DOHH2 (cell line): ENCODE measurements around the gene SLC25A10.

Experiments used
- EZH2phosphoT487 ChIP-seq: fragments of 200-600 bp; sonication (generic); IDR thresholded peaks from 2 replicates; pipeline ENCODE4 v1.6.1; 2017; ENCODE audit warnings: borderline replicate concordance, mild to moderate bottlenecking, antibody characterized with exemption, low read length, moderate library complexity, mixed read lengths
- TF ChIP-seq, protein P1 (sequence below): fragments of 200-600 bp; sonication (generic); IDR thresholded peaks from one replicate; pipeline ENCODE4 v1.5.1; 2014; ENCODE audit warnings: antibody characterized with exemption, mild to moderate bottlenecking, low read depth, low read length; ENCODE audit not compliant: poor library complexity, severe bottlenecking

DNA sequence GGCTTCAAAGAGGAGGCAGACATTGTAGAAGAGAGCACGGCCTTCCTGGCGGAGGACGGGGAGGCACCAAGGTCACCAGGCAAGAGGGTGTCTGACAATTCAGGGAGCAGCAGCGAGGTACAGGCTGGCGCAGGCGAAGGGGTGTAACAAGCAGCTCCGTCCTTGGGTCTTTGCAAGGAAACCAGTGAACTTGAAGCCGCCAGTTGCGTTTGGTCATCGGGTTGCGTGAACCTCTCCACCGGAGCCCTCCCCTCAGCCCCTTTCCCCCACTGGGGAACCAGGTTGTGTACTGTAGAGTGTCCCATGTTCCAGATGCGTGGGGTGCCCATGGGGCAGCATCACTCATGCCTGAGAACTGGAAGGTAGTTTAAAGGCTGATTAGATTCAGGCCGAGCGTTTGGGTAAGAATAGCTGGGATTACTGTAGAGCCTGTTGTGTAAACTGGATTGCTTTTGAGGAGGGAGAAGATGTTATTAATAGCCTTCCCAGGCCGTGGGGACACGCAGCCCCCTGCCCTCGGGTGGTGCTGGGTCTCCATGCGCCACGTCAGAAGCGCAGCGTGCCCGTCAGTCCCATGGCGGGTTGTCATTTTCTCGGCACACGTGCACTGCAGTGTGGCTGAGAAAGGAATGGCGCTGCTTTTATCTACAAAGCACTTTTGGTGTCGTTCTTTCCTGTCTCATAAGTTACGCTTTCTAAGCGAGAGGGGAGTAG lies 6.4 kb upstream of the SLC25A10 start:
- TF ChIP-seq, protein P1, sequence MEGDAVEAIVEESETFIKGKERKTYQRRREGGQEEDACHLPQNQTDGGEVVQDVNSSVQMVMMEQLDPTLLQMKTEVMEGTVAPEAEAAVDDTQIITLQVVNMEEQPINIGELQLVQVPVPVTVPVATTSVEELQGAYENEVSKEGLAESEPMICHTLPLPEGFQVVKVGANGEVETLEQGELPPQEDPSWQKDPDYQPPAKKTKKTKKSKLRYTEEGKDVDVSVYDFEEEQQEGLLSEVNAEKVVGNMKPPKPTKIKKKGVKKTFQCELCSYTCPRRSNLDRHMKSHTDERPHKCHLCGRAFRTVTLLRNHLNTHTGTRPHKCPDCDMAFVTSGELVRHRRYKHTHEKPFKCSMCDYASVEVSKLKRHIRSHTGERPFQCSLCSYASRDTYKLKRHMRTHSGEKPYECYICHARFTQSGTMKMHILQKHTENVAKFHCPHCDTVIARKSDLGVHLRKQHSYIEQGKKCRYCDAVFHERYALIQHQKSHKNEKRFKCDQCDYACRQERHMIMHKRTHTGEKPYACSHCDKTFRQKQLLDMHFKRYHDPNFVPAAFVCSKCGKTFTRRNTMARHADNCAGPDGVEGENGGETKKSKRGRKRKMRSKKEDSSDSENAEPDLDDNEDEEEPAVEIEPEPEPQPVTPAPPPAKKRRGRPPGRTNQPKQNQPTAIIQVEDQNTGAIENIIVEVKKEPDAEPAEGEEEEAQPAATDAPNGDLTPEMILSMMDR = no peak
- TF ChIP-seq EZH2phosphoT487 = no peak
